ENCODE measurements around the gene EHBP1.

DNA sequence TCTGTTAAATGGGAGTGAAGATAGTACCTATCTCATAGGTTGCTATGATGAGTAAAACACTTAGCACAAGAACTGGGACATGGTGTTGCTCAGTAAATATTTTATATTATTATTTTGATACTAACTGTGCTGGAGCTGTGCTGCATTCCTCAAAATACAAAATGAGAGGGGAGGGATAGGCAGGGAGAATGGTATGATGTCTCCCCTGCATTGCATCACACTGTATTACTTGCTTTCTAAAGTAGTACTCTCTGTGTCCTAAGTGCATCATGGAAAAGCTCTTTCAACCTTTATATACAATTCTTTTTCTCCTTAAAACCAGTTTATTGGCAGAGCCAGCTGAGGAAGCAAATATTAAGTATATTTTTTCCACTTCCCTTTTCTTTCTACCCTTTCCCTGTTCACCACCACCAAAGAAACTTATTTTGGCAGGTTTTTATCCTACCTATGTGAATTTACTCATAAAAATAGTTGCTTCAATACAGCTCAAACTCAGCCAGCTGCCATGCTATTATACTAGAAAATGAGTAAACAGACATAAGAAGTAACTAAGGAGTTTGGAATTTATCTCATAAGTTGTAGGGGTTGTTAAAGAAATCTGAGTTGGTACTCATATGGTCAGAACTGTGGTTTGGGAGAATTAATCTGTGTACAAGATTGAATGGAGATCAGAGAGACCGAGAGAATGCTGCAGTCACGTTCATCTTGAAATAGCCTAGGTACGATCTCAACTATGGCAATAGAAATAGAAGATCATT lies 60.3 kb downstream of the EHBP1 start:
- TF ChIP-seq SUZ12 (IDR thresholded peaks at IDR 0.05; ENCODE audit: extremely low read depth, insufficient read depth, insufficient read length) (no peak), YY1 (IDR thresholded peaks at IDR 0.05; ENCODE audit: insufficient read depth, insufficient read length) (no peak)
